GM18505 (cell line): ENCODE data around the gene FDX1.

Source experiments
- ATAC-seq: cut with Tn5 transposase; IDR thresholded peaks from one replicate; pipeline ENCODE4 v1.9.1; 2021; ENCODE audit not compliant: unreplicated experiment
- POLR2A ChIP-seq: IDR thresholded peaks from 4 replicates; pipeline ENCODE4 v1.6.1; 2011; ENCODE audit warnings: borderline replicate concordance; ENCODE audit not compliant: insufficient read depth, insufficient read length; ENCODE audit errors: extremely low read depth

FDX1 gene

DNA sequence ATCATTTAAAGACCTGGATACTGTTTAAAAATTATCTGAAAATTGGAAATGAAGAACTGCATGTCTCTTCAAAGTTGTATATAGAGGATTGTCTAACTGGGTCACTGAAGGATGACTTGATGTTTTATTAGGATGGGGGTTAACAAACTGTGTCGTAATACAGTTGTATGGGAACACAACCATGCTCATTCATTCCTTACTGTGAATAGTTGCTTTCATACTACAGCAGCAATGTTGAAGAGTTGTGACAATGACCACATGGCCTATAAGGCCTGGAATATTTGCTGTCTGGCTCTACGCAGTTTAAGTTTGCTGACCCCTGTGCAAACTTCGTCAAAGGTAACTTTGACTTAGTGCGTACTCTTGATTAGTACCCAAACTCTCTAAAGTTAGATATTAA, 38.4 kb downstream of the FDX1 start:
- no peak for ATAC-seq
- no peak for TF ChIP-seq POLR2A

DNA sequence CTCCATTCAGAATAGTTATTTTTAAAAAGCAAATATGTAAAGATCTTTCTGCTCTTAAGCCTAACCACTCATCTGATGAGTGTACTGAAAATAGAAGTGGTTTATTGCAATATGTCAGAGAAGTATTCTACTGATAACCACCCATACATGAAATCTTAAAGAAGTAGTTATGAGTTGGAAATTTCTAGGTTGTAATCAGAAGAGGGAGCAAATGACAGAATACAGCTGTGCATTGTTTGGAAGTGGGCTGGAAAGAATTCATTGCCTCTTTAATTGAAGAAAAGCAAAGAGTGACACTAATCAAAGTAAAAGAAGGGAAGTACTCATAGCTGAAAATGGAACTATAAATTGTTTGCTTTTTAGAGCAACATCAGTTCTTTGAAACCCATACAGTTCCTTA, 39.4 kb downstream of the FDX1 start:
- no peak for ATAC-seq
- no peak for TF ChIP-seq POLR2A

DNA sequence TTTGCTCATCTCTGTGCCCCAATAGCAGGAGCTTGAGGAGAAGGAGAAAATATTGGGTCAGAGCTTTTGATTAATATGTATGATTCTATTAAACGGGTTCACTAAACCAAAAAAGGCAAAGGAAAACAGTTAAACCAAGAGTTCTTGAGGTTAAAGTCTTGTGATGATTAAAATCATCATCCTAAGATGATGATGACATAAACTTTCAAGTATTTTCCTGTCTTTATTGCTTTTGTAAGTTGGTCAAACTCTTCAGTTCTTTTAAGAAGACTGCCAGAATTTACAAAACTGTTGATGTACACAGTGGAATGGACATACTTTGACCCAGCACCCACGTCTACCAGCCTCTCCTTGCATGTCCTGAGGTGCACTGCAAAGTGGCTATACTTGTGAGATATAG, 41.0 kb downstream of the FDX1 start:
- no peak for ATAC-seq
- no peak for TF ChIP-seq POLR2A

DNA sequence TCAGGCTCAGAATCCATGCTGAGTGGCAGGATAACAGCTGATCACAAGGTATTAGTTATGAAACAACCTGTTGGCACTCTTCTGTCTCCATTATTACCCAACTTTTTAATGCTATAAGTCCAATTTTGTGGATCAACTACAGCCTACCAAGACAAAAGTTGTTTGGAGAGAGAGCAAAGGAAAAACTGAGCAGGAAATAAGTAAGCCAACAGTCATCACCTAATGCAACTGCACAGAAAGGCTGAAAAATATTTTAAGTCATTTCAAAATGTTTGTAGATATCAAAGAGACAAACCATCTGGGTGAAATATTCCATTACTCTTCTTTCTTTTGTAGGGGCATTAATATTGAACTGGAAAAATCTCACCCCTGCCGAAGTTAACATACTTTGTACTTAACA, 41.6 kb downstream of the FDX1 start:
- no peak for TF ChIP-seq POLR2A
- ATAC-seq: no peak

DNA sequence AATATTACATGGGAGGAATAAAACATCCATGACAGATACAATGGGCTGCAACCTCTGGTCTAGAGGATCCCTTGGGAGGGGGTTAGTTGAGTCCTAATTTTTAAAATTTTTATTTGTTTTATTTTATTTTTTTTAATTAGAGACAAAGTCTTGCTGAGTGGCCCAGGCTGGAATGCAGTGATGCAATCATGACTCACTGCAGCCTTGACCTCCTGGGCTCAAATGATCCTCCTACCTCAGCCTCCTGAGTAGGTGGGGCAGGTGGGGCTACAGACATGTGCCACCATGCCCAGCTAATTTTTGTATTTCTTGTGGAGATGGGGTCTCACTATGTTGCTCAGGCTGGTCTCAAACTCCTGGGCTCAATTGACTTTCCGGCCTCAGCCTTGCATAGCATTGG, 43.1 kb downstream of the FDX1 start:
- no peak for TF ChIP-seq POLR2A
- ATAC-seq: no peak

DNA sequence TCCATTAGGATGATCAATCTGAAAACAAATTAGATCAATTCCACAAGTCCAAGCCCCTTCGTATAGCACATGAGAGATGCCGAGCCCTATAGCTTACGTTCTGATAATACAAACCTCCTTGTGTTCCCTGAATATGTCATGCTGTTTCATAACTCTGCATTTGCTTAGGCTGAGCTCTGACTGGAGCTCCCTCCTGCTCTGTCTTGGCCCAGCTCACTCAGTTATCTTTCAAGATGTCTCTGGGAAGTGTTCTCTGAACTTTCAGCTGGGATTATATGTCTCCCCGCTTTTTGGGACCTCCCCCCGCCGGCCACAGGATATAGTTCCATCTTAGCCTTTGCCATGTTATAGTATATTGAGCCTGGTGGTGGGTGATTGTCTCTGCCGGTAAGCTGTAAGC, 44.0 kb downstream of the FDX1 start:
- no peak for ATAC-seq
- no peak for TF ChIP-seq POLR2A

DNA sequence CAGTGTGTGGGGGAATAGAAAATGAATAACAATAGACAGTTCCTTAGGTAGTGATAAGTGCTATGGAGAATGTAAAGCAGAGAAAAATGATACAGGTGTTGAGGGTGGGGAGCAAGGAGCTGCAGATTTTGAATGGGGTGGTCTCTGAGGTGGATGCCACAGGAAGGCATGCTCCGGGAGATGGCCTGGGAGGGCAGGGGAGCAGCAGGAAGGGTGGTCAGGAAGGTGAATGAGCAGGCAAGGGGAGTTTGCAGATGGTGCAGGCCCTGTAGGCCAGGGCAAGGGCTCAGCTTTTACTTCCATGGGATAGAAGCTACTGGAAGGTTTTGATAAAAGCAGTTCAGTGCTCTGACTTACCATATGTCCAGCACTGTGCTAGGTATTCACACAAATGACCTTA, 44.8 kb downstream of the FDX1 start:
- TF ChIP-seq POLR2A: no peak
- ATAC-seq: no peak

DNA sequence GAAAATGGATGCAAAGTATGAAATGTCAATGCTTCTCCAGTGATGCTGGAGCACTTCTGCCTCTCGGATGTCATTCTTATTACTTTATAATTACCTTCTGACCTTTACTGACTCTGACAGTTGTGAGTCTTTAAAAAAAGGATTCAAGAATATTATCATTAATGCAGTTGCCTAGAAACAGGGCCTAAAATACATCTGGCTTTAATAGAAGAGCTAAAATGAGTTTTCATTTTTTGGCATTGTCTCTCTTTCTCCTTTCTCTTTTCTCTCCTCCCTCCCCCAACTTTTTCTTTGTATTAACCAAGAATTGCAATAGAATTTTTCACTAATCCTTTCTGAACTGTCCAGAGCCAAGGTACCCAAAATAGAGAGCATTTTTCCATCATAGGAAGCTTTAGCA, 45.9 kb downstream of the FDX1 start:
- no peak for ATAC-seq

DNA sequence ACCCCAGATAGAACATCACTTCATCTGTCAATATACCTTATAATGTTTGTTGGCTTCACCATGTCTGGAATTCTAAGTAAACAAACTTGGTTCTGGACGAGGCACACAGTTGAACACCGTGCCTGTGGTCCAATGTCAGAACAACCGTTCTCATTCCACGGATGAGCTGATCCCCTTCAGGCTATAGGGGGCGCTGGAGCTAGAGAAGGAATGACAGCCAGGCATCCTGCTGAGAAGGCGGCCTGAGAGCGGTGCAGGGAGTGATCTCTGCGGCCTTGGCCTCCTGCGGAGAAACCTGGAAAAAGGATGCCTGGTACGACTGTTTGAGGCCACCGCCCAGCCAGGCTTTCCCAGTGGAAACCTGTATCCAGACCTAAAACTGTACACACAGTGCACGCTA, 48.7 kb downstream of the FDX1 start:
- no peak for ATAC-seq

More for the DNA sequence above, 45.9 kb downstream of the FDX1 start:
- no peak for TF ChIP-seq POLR2A

DNA sequence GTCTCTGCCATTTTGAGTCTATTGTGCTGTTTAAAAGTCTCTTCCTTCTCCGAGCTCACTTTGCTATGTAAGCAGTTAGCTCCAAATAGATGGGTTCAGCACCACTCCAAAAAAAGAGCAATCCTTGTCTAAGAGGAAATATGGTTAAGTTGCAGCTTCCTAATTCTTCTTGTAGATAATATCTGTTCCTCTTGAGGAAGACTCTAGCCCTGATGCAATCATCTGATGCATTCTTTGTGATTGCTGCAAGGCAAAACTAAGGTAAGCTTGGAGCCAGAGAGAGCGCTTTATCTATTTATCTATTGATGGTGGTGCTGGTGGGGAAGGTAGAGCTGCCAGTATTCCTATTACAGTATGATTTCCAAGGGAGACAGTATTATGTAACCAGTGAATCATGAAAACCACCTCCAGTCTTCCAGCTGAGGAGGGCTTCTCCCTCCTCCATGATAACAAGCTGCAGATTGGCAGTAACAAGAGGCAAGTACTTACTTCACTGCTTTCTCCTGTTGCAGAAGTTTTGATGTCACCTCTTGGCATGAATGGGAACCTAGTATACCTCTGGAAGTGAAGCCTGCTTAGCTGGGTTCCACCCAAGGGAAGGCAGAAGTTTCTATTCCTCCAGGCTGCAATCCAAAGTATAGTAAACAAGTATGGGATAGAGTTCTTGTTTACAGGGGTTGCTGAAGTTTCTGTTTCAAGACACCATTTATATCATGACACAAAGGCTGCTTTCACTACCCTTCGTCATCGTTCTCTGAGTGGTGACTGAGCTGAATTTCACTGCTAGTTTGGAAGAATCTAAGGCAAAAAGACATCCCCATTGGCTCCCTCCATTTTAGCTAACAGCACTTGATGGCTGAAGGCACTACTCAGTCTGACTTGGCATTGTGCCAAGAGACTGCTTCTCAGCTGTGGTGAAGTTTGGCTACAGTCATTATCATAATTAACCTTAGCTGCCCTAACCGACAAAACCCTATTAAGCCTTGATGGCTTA, 49.7 kb downstream of the FDX1 start:
- ATAC-seq: no peak
- no peak for TF ChIP-seq POLR2A

More for the DNA sequence above, 48.7 kb downstream of the FDX1 start:
- no peak for TF ChIP-seq POLR2A

DNA sequence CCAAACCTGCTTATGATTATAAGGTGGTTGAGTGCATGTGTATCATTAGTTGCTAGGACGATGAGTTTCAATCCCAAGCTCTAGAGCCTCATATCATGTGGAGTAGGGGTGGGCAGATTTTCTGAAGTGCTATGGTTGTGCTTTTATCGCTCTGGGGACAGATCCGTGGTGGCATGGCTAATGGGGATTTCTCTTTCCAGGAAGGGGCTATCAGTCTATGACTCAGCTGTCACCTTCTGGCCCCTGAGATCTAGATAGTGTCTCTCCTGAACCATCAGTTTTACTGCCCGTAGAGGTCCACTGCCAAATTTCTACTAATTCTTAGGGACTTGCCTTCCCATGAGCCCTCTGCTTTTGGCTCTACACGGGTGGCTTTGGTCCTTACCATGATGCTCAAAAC, 51.8 kb downstream of the FDX1 start:
- TF ChIP-seq POLR2A: no peak
- no peak for ATAC-seq

DNA sequence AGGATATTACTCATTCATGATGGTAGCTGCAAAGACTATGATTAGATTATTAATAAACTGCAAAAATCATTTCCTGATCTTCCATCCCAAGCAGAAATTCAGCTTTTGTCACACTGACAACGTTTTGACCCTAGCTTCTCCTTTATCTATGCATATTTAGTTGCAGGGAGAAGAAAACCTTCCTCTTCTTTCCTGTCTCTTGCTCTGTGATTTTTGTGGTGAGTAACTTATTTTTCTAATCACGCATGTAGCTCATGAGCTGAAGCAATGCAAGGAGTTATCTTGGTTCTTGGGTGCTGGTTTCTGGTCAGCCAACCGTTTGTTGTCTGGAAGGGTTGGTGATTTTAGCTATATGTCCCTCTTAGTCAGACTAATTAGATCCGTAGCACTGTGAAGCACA, 56.4 kb downstream of the FDX1 start:
- TF ChIP-seq POLR2A: no peak
- no peak for ATAC-seq

DNA sequence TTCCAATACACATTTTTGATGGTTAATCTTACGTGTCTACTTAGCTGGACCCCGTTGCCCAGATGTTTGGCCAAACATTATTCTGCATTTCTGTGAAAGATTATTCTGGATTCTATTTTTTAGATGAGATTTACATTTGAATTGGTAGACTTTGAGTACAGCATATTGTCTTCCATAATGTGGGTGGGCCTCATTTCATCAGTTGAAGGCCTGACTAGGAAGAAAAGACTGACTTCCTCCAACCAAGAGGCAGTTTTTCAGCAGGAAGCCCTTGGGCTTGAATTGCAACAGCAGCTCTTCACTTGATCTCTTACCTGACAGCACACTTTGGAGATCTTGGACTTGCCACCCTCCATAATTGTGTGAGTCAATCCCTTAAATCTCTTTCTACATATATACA, 58.7 kb downstream of the FDX1 start:
- no peak for ATAC-seq
- no peak for TF ChIP-seq POLR2A

DNA sequence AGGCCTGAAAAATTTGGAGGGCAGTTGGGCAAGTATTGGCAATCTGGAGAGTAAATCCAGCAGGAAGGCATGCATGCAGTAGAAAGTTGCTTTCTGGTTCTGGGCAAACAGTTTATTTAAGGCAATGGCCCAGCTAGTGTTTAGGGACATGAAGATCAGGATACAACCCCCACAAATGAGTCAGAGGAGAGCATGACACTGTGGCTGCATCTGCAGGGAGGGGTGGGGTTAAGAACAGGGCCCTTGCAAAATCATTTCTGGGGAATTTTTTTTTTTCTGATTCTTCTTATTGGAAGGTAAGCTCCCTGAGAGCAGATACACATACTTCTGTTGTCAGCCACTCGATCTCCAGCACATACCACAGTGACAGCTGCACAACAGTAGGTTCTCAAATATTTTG, 61.1 kb downstream of the FDX1 start:
- no peak for TF ChIP-seq POLR2A
- no peak for ATAC-seq
